ENCODE measurements around the gene DGCR8. TPM values are rescaled to one million over a fixed set of nuclear protein-coding genes. Genes with fewer than 3 reads are reported as not detected.

Gene DGCR8
- total RNA-seq, 2 experiments from 2014 or later: 54.3 to 54.5 TPM

DNA sequence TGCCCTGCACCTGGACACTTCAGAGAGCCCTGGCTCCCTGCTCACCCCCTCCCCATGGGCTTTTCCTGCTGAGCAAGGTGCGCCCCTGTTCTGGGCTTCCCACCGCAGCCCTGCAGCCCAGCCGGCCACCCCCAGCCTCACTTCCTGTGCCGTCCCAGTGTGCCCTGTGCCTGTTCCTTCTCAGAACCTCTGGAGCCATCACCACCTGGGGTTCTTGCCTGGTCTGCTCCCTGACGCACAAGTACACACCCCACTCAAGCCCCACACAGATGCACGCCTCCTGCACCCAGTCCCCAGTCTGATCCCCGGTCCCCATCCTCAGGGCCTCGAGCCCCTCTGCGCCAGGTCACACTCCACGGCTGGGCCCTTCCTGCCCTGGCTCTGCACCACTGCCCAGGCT, 23.9 kb upstream of the DGCR8 start:
- POLR2A ChIA-PET: no interaction called here
- H3K27ac Mint-ChIP-seq: no peak overlapping the region
- H3K27me3 Mint-ChIP-seq: no peaks in the 10 kb centered on the region
- peaks cover 15% of the 10 kb centered on the region for H3K4me1 Mint-ChIP-seq
- no peak for DNase-seq
- ATAC-seq (ENCODE audit: low read depth): no peak
- peaks cover 14% of the 10 kb centered on the region for H3K36me3 Mint-ChIP-seq
- H3K9me3 Mint-ChIP-seq: no peaks in the 10 kb centered on the region
- no peak overlapping the region for H3K4me3 Mint-ChIP-seq

GRCh38 chr22:20056696-20057386, 23.2 kb upstream of the DGCR8 start:
- Mint-ChIP-seq H3K27ac (no peak overlapping the region), H3K9me3 (no peaks in the 10 kb centered on the region), H3K27me3 (no peaks in the 10 kb centered on the region), H3K36me3 (peaks cover 14% of the 10 kb centered on the region), H3K4me1 (peaks cover 15% of the 10 kb centered on the region), H3K4me3 (no peak overlapping the region)
- no peak for DNase-seq
- ATAC-seq (ENCODE audit: low read depth): no peak
- POLR2A ChIA-PET: no interaction called here

DNA sequence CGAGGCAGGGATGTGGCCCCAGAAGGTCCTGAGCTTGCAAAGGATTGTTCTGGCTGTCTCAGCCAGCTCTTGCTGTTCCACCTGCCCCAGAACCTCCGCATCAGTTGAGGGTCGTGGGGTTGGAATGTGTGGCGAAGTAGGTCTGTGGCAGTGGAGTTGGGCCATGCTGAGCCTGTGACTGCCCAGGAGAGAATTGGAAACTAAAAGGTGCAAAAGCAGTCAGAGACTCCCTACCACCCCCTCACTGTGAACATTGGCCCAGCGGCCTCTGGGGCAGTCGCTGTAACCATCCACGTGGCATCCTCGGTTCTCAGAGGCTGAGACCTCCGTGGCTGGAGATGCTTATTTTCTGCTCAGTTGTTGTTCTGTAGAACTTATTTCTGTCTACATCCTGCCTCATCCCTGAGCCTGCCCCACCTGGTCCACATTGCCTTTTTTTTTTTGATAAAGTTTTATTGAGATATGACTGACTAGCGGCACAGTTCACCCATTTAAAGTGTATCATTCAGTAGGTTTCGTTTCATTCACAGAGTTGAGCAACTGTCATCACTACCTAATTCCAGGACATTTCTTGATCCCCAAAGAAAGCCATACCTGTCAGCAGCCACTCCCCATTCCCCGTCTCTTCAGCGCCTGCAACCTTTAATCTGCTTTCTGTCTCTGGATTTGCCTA, 22.3 kb upstream of the DGCR8 start:
- no peaks in the 10 kb centered on the region for H3K27me3 Mint-ChIP-seq
- POLR2A ChIA-PET: interaction anchor here (0.6 kb wide), 1 partner anchor 803 kb away, joined by 3 read pairs; no protein-coding TSS in a partner anchor
- no peak for DNase-seq
- peaks cover 12% of the 10 kb centered on the region for H3K36me3 Mint-ChIP-seq
- H3K4me3 Mint-ChIP-seq: no peak overlapping the region
- no peak for ATAC-seq (ENCODE audit: low read depth)
- no peaks in the 10 kb centered on the region for H3K9me3 Mint-ChIP-seq
- H3K27ac Mint-ChIP-seq: no peak overlapping the region
- H3K4me1 Mint-ChIP-seq: peaks cover 15% of the 10 kb centered on the region

DNA sequence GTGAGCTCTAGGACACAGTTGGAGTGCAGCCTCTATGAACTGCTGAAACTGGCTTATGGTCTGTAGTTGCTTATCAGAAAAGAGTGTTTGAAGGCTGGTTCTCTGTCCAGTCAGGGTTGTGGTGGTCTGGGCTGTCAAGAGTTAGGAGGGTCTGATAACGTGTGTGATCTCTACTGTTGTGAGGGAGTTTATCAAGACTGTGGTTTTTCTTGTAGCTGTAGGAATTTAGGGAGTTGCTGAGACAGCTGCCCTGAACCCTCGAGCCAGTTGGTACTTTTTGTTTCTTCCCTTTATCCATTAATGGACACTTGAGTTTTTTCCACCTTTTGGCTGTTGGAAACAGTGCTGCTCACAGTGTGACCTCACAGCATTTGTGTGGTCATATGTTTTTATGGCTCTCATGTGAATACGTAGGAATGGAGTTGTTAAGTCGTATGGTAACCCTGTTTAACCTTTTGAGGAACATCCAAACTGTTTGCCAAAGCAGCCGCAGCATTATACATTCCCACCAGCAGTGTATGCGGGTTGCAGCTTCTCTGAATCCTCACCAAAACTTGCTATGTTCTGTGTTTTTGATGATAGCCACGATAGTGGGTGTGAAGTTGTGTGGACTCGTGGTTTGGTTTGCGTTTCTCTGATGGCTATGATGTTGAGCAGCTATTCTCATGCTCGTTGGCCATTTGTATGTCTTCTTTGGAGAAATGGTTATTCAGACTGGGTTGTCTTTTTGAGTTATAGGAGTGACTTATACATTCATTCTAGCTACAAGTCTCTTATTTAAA, 20.9 kb upstream of the DGCR8 start:
- Mint-ChIP-seq H3K27ac (no peak overlapping the region), H3K27me3 (no peaks in the 10 kb centered on the region), H3K9me3 (no peaks in the 10 kb centered on the region), H3K4me1 (peaks cover 15% of the 10 kb centered on the region), H3K36me3 (peaks cover 12% of the 10 kb centered on the region), H3K4me3 (no peak overlapping the region)
- ATAC-seq (ENCODE audit: low read depth) (no peak), DNase-seq (no peak)
- POLR2A ChIA-PET: interaction anchor here (1.1 kb wide), 1 partner anchor 58 kb away, joined by 3 read pairs; the partner anchor contains the start of gene TRMT2A

- POLR2A ChIA-PET: interaction anchor here (1.1 kb wide), 1 partner anchor 26 kb away, joined by 3 read pairs; no protein-coding TSS in a partner anchor
- Mint-ChIP-seq H3K4me1 (peaks cover 15% of the 10 kb centered on the region), H3K27me3 (no peaks in the 10 kb centered on the region), H3K36me3 (peaks cover 12% of the 10 kb centered on the region), H3K4me3 (no peak overlapping the region), H3K9me3 (no peaks in the 10 kb centered on the region), H3K27ac (no peak overlapping the region)
- DNase-seq (no peak), ATAC-seq (ENCODE audit: low read depth) (no peak)
Observed at GRCh38 chr22:20060700-20061480, 19.2 kb upstream of the DGCR8 start.

- POLR2A ChIA-PET: no interaction called here
- H3K36me3 Mint-ChIP-seq: peaks cover 12% of the 10 kb centered on the region
- ATAC-seq (ENCODE audit: low read depth) (no peak), DNase-seq (no peak)
- H3K27me3 Mint-ChIP-seq: no peaks in the 10 kb centered on the region
- H3K4me1 Mint-ChIP-seq: peaks cover 15% of the 10 kb centered on the region
- H3K27ac Mint-ChIP-seq: no peak overlapping the region
- H3K4me3 Mint-ChIP-seq: no peak overlapping the region
- no peaks in the 10 kb centered on the region for H3K9me3 Mint-ChIP-seq
Observed at GRCh38 chr22:20061481-20061861, 18.6 kb upstream of the DGCR8 start.

GRCh38 chr22:20062043-20062765, 17.8 kb upstream of the DGCR8 start:
- Mint-ChIP-seq H3K4me3 (no peak overlapping the region), H3K4me1 (peaks cover 15% of the 10 kb centered on the region), H3K27me3 (no peaks in the 10 kb centered on the region), H3K27ac (no peak overlapping the region), H3K9me3 (no peaks in the 10 kb centered on the region), H3K36me3 (peaks cover 12% of the 10 kb centered on the region)
- DNase-seq (no peak), ATAC-seq (ENCODE audit: low read depth) (no peak)
- POLR2A ChIA-PET: no interaction called here

- Mint-ChIP-seq H3K36me3 (peaks cover 10% of the 10 kb centered on the region), H3K9me3 (no peaks in the 10 kb centered on the region), H3K27me3 (no peaks in the 10 kb centered on the region), H3K27ac (no peak overlapping the region), H3K4me1 (peaks cover 15% of the 10 kb centered on the region), H3K4me3 (no peak overlapping the region)
- DNase-seq: no peak
- ATAC-seq (ENCODE audit: low read depth): no peak
- POLR2A ChIA-PET: no interaction called here
Observed at GRCh38 chr22:20062766-20063083, 17.3 kb upstream of the DGCR8 start.

GRCh38 chr22:20063271-20064139, 16.5 kb upstream of the DGCR8 start:
- no peak for DNase-seq

DNA sequence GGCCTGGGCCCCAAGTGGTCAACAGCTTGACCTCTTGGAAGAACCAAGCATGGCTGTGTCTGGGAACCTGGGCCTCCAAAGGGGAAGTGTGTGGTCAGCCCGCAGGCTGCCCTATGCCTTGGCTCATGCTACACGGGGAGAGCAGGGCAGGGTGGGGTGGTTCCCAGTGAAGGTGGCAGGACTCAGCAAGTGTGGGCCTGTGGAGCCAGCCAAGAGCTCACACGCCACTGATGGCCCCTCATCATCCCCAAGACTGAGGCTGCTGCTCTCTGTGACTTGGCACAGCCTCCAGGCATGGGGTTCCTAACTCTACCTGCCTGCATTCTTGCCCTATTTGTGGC, 15.9 kb upstream of the DGCR8 start:
- POLR2A ChIA-PET: no interaction called here
- no peaks in the 10 kb centered on the region for H3K9me3 Mint-ChIP-seq
- no peak for ATAC-seq (ENCODE audit: low read depth)
- no peak overlapping the region for H3K27ac Mint-ChIP-seq
- H3K4me3 Mint-ChIP-seq: no peak overlapping the region
- peaks cover 6% of the 10 kb centered on the region for H3K4me1 Mint-ChIP-seq
- no peaks in the 10 kb centered on the region for H3K27me3 Mint-ChIP-seq
- H3K36me3 Mint-ChIP-seq: peaks cover 5% of the 10 kb centered on the region
- no peak for DNase-seq

More at GRCh38 chr22:20063271-20064139, 16.5 kb upstream of the DGCR8 start:
- POLR2A ChIA-PET: no interaction called here
- peaks cover 11% of the 10 kb centered on the region for H3K4me1 Mint-ChIP-seq
- no peak overlapping the region for H3K27ac Mint-ChIP-seq
- H3K9me3 Mint-ChIP-seq: no peaks in the 10 kb centered on the region
- ATAC-seq (ENCODE audit: low read depth): no peak
- H3K36me3 Mint-ChIP-seq: peaks cover 7% of the 10 kb centered on the region
- H3K27me3 Mint-ChIP-seq: no peaks in the 10 kb centered on the region
- no peak overlapping the region for H3K4me3 Mint-ChIP-seq

DNA sequence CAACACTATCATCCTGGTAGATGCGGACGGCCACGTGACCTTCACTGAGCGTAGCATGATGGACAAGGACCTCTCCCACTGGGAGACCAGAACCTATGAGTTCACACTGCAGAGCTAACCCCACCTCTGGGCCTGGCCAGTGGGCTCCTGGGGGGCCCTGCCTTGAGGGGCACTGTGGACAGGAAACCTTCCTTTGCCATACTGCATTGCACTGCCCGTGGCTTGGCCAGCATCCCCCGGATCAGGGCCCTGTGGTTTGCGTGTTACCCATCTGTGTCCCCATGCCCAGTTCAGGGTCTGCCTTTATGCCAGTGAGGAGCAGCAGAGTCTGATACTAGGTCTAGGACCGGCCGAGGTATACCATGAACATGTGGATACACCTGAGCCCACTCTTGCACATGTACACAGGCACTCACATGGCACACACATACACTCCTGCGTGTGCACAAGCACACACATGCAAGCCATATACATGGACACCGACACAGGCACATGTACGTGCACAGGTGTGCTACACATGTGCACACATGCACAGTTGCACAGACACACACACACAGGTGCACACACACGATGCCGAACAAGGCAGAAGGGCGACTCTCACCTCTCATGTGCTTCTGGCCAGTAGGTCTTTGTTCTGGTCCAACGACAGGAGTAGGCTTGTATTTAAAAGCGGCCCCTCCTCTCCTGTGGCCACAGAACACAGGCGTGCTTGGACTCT, 15.3 kb upstream of the DGCR8 start:
- Mint-ChIP-seq H3K4me1 (peaks cover under 1% of the 10 kb centered on the region), H3K27me3 (no peaks in the 10 kb centered on the region), H3K27ac (no peak overlapping the region), H3K4me3 (no peak overlapping the region), H3K9me3 (no peaks in the 10 kb centered on the region), H3K36me3 (peaks cover 5% of the 10 kb centered on the region)
- ATAC-seq (ENCODE audit: low read depth): no peak
- POLR2A ChIA-PET: no interaction called here
- no peak for DNase-seq
